HepG2 (cell line): ENCODE data around the gene SEZ6. TPM values are rescaled to one million over a fixed set of nuclear protein-coding genes. Genes with fewer than 3 reads are reported as not detected.

Experiments
- ATAD3A ChIP-seq: sonication (generic); formaldehyde crosslinking; IDR thresholded peaks from 2 replicates; pipeline ENCODE4 v1.4.0; 2020; ENCODE audit warnings: missing genetic modification reagents
- ESRRA ChIP-seq: sonication (generic); formaldehyde crosslinking; IDR thresholded peaks from 2 replicates; pipeline ENCODE4 v1.5.1; 2020; ENCODE audit warnings: mild to moderate bottlenecking, low read depth, missing genetic modification reagents
- NFE2L1 ChIP-seq: sonication (generic); formaldehyde crosslinking; IDR thresholded peaks from 2 replicates; pipeline ENCODE4 v1.4.0; 2020; ENCODE audit warnings: missing genetic modification reagents, mild to moderate bottlenecking, borderline replicate concordance
- PAF1 ChIP-seq: IDR thresholded peaks from 2 replicates; pipeline ENCODE4 v1.6.1; 2016; ENCODE audit warnings: missing genetic modification reagents, missing compliant biosample characterization
- PHF21A ChIP-seq: sonication (generic); formaldehyde crosslinking; IDR thresholded peaks from 2 replicates; pipeline ENCODE4 v1.5.0; 2020; ENCODE audit warnings: mild to moderate bottlenecking, missing genetic modification reagents
- PTBP1 ChIP-seq: fragments of 200-400 bp; formaldehyde crosslinking; IDR thresholded peaks from 2 replicates; pipeline ENCODE4 v1.6.1; 2018; ENCODE audit warnings: low read length, low read depth; ENCODE audit not compliant: poor library complexity, severe bottlenecking
- ZNF143 ChIP-seq: sonication (generic); formaldehyde crosslinking; IDR thresholded peaks from 2 replicates; pipeline ENCODE4 v1.4.0; 2020; ENCODE audit warnings: missing genetic modification reagents
- ZNF205 ChIP-seq: IDR thresholded peaks from 2 replicates; pipeline ENCODE4 v1.6.1; 2018; ENCODE audit warnings: missing biosample characterization, missing genetic modification reagents
- ZNF343 ChIP-seq: sonication (generic); formaldehyde crosslinking; IDR thresholded peaks from 2 replicates; pipeline ENCODE4 v1.4.0; 2020; ENCODE audit warnings: mild to moderate bottlenecking, missing genetic modification reagents
- ZNF570 ChIP-seq: sonication (generic); formaldehyde crosslinking; IDR thresholded peaks from 2 replicates; pipeline ENCODE4 v1.4.0; 2020; ENCODE audit warnings: mild to moderate bottlenecking, missing genetic modification reagents, borderline replicate concordance
- ZNF777 ChIP-seq: sonication (generic); formaldehyde crosslinking; IDR thresholded peaks from 2 replicates; pipeline ENCODE4 v1.4.0; 2020; ENCODE audit warnings: missing genetic modification reagents
- ZSCAN31 ChIP-seq: sonication (generic); formaldehyde crosslinking; IDR thresholded peaks from 2 replicates; pipeline ENCODE4 v1.5.0; 2020; ENCODE audit warnings: low read depth, mild to moderate bottlenecking, missing genetic modification reagents
- polyA plus RNA-seq, 8 experiments: library from polyadenylated mRNA; depleted of rRNA in 3 of 8; stranded (reverse) in 7 of 8; unstranded in 1 of 8; fragments of >200 nt; fragmentation: Illumina TruSeq in 4 of 8; extraction: Trizol in 4 of 8; gene quantifications; 2 replicates each; pipeline versions ENCODE4 v1.2.1 to v1.2.3, GENCODE V29; 2011 to 2016; ENCODE audit warnings: low read depth in 4 of 8, missing spikeins in 1 of 8, mixed read lengths in 1 of 8; ENCODE audit not compliant: insufficient read depth in 1 of 8
- total RNA-seq, 5 experiments: library from RNA; depleted of rRNA; stranded (reverse); fragments of >200 nt; fragmentation: Illumina TruSeq; extraction: Trizol; gene quantifications; 2 replicates each; pipeline ENCODE4 v1.2.3, GENCODE V29; 2016; ENCODE audit warnings: low read depth in 1 of 5
- TF ChIP-seq, protein P1 (sequence below): sonication (generic); formaldehyde crosslinking; IDR thresholded peaks from 2 replicates; pipeline ENCODE4 v1.5.1; 2020; ENCODE audit warnings: missing genetic modification reagents, mild to moderate bottlenecking, borderline replicate concordance
- TF ChIP-seq, protein P2 (sequence below): sonication (generic); formaldehyde crosslinking; IDR thresholded peaks from 2 replicates; pipeline ENCODE4 v1.5.0; 2020; ENCODE audit warnings: missing genetic modification reagents, mild to moderate bottlenecking, borderline replicate concordance
- TF ChIP-seq, protein P3 (sequence below): sonication (generic); formaldehyde crosslinking; IDR thresholded peaks from 2 replicates; pipeline ENCODE4 v1.5.0; 2020; ENCODE audit warnings: missing genetic modification reagents, mild to moderate bottlenecking, borderline replicate concordance
- TF ChIP-seq, protein P4 (sequence below): sonication (generic); formaldehyde crosslinking; IDR thresholded peaks from 2 replicates; pipeline ENCODE4 v1.5.0; 2020; ENCODE audit warnings: mild to moderate bottlenecking, missing genetic modification reagents
- TF ChIP-seq, protein P5 (sequence below): sonication (generic); formaldehyde crosslinking; IDR thresholded peaks from 2 replicates; pipeline ENCODE4 v1.4.0; 2020; ENCODE audit warnings: missing genetic modification reagents
- TF ChIP-seq, protein P6 (sequence below): sonication (generic); formaldehyde crosslinking; IDR thresholded peaks from 2 replicates; pipeline ENCODE4 v1.4.0; 2020; ENCODE audit warnings: low read depth, mild to moderate bottlenecking, missing genetic modification reagents
- TF ChIP-seq, protein P7 (sequence below): sonication (generic); formaldehyde crosslinking; IDR thresholded peaks from 2 replicates; pipeline ENCODE4 v1.8.1; 2023; ENCODE audit warnings: mild to moderate bottlenecking, missing genetic modification reagents

The SEZ6 gene
- total and polyA plus RNA-seq, 2 of the 13 experiments (the other 11 are each of a cell fraction or from before 2014, with no cell fraction given), result not detected

DNA sequence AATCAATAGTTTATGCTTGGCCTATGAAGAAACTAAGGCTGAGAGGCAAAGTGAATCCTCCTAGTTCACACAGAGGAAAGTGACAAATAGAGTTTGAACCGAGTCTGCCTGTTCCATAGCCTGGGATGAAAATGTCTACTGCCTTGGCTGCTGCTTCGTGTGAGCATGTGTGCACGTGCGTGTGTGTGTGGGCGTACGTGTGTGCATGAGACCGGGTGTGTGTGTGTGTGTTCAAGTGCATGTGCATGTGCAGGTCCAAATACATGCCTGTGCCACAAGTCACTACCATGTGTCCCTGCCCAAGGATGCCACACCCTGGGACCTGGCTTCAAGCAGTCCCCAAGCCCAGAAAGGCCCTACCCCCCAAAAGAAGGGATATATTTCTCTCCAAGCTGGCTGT is 13.6 kb downstream of the SEZ6 start (continued):
- TF ChIP-seq, protein P1, sequence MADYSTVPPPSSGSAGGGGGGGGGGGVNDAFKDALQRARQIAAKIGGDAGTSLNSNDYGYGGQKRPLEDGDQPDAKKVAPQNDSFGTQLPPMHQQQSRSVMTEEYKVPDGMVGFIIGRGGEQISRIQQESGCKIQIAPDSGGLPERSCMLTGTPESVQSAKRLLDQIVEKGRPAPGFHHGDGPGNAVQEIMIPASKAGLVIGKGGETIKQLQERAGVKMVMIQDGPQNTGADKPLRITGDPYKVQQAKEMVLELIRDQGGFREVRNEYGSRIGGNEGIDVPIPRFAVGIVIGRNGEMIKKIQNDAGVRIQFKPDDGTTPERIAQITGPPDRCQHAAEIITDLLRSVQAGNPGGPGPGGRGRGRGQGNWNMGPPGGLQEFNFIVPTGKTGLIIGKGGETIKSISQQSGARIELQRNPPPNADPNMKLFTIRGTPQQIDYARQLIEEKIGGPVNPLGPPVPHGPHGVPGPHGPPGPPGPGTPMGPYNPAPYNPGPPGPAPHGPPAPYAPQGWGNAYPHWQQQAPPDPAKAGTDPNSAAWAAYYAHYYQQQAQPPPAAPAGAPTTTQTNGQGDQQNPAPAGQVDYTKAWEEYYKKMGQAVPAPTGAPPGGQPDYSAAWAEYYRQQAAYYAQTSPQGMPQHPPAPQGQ (CRISPR knock-in tag), result no peak
- TF ChIP-seq, protein P2, sequence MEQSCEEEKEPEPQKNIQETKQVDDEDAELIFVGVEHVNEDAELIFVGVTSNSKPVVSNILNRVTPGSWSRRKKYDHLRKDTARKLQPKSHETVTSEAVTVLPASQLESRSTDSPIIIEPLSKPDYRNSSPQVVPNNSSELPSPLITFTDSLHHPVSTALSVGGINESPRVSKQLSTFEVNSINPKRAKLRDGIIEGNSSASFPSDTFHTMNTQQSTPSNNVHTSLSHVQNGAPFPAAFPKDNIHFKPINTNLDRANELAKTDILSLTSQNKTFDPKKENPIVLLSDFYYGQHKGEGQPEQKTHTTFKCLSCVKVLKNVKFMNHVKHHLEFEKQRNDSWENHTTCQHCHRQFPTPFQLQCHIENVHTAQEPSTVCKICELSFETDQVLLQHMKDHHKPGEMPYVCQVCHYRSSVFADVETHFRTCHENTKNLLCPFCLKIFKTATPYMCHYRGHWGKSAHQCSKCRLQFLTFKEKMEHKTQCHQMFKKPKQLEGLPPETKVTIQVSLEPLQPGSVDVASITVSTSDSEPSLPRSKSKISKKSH, result no peak
- TF ChIP-seq ZNF343 (CRISPR knock-in tag), result no peak
- TF ChIP-seq ATAD3A, result no peak
- TF ChIP-seq, protein P3, sequence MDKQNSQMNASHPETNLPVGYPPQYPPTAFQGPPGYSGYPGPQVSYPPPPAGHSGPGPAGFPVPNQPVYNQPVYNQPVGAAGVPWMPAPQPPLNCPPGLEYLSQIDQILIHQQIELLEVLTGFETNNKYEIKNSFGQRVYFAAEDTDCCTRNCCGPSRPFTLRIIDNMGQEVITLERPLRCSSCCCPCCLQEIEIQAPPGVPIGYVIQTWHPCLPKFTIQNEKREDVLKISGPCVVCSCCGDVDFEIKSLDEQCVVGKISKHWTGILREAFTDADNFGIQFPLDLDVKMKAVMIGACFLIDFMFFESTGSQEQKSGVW, result no peak
- no peak for TF ChIP-seq PTBP1
- TF ChIP-seq, protein P4, sequence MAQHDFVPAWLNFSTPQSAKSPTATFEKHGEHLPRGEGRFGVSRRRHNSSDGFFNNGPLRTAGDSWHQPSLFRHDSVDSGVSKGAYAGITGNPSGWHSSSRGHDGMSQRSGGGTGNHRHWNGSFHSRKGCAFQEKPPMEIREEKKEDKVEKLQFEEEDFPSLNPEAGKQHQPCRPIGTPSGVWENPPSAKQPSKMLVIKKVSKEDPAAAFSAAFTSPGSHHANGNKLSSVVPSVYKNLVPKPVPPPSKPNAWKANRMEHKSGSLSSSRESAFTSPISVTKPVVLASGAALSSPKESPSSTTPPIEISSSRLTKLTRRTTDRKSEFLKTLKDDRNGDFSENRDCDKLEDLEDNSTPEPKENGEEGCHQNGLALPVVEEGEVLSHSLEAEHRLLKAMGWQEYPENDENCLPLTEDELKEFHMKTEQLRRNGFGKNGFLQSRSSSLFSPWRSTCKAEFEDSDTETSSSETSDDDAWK (CRISPR knock-in tag), result no peak
- TF ChIP-seq ZNF777, result no peak
- no peak for TF ChIP-seq ESRRA
- no peak for TF ChIP-seq ZNF570 (CRISPR knock-in tag)
- TF ChIP-seq, protein P5, sequence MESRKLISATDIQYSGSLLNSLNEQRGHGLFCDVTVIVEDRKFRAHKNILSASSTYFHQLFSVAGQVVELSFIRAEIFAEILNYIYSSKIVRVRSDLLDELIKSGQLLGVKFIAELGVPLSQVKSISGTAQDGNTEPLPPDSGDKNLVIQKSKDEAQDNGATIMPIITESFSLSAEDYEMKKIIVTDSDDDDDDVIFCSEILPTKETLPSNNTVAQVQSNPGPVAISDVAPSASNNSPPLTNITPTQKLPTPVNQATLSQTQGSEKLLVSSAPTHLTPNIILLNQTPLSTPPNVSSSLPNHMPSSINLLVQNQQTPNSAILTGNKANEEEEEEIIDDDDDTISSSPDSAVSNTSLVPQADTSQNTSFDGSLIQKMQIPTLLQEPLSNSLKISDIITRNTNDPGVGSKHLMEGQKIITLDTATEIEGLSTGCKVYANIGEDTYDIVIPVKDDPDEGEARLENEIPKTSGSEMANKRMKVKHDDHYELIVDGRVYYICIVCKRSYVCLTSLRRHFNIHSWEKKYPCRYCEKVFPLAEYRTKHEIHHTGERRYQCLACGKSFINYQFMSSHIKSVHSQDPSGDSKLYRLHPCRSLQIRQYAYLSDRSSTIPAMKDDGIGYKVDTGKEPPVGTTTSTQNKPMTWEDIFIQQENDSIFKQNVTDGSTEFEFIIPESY (CRISPR knock-in tag), result no peak
- no peak for TF ChIP-seq ZNF205 (CRISPR knock-in tag)
- TF ChIP-seq, protein P6, sequence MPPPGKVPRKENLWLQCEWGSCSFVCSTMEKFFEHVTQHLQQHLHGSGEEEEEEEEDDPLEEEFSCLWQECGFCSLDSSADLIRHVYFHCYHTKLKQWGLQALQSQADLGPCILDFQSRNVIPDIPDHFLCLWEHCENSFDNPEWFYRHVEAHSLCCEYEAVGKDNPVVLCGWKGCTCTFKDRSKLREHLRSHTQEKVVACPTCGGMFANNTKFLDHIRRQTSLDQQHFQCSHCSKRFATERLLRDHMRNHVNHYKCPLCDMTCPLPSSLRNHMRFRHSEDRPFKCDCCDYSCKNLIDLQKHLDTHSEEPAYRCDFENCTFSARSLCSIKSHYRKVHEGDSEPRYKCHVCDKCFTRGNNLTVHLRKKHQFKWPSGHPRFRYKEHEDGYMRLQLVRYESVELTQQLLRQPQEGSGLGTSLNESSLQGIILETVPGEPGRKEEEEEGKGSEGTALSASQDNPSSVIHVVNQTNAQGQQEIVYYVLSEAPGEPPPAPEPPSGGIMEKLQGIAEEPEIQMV (CRISPR knock-in tag), result no peak
- TF ChIP-seq, protein P7, sequence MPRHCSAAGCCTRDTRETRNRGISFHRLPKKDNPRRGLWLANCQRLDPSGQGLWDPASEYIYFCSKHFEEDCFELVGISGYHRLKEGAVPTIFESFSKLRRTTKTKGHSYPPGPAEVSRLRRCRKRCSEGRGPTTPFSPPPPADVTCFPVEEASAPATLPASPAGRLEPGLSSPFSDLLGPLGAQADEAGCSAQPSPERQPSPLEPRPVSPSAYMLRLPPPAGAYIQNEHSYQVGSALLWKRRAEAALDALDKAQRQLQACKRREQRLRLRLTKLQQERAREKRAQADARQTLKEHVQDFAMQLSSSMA (CRISPR knock-in tag), result no peak
- no peak for TF ChIP-seq PAF1 (CRISPR knock-in tag)
- TF ChIP-seq PHF21A (CRISPR knock-in tag), result no peak
- TF ChIP-seq ZNF143 (CRISPR knock-in tag), result no peak
- TF ChIP-seq ZSCAN31 (CRISPR knock-in tag), result no peak
- TF ChIP-seq NFE2L1, result no peak
